Suprapubic skin (tissue), 3 donors: ENCODE results near the gene ARHGAP18.

ENCODE experiments used
- EP300 ChIP-seq: sonication (generic); formaldehyde crosslinking; IDR thresholded peaks from one replicate; pipeline ENCODE4 v1.6.1; 2017; ENCODE audit warnings: antibody characterized with exemption
- TF ChIP-seq, protein P1 (sequence below), 2 donors: fragments of 200-600 bp in 1 of 2; fragments of 450-650 bp in 1 of 2; sonication (generic) in 1 of 2; IDR thresholded peaks; one replicate each; pipeline ENCODE4 v1.5.1; 2016 to 2019; ENCODE audit warnings: antibody characterized with exemption in 2 of 2, mild to moderate bottlenecking in 1 of 2, moderate library complexity in 1 of 2

DNA sequence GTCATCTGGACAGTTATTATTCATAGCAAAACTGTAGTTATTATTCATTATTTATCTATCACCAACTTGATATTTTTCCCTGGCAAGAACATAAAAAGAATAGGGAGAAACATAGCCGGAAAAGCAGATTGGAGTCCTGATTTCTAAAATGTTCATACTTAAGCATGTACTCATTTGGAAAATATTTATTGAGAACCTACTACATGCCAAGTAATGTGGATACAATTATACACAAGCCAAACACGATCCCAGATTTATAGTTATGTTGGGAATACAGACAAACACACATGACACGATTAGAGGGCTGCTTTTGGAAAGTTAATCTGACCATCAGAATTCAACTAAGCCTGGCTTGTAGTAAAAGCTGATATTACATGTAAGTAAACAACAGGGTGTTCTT lies 30.7 kb downstream of the ARHGAP18 start:
- no peak for TF ChIP-seq EP300
- TF ChIP-seq, protein P1, sequence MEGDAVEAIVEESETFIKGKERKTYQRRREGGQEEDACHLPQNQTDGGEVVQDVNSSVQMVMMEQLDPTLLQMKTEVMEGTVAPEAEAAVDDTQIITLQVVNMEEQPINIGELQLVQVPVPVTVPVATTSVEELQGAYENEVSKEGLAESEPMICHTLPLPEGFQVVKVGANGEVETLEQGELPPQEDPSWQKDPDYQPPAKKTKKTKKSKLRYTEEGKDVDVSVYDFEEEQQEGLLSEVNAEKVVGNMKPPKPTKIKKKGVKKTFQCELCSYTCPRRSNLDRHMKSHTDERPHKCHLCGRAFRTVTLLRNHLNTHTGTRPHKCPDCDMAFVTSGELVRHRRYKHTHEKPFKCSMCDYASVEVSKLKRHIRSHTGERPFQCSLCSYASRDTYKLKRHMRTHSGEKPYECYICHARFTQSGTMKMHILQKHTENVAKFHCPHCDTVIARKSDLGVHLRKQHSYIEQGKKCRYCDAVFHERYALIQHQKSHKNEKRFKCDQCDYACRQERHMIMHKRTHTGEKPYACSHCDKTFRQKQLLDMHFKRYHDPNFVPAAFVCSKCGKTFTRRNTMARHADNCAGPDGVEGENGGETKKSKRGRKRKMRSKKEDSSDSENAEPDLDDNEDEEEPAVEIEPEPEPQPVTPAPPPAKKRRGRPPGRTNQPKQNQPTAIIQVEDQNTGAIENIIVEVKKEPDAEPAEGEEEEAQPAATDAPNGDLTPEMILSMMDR (IDR thresholded peaks at IDR 0.05), result no peak
